ENCODE results near the gene CAPNS2.

The CAPNS2 gene

GRCh38 chr16:55575496-55575895 lies 9.0 kb downstream of the CAPNS2 start (continued):
- no peak for TF ChIP-seq POU6F1 (CRISPR knock-in tag; IDR thresholded peaks at IDR 0.05; ENCODE audit: borderline replicate concordance, low read depth)
- TF ChIP-seq, protein P1, sequence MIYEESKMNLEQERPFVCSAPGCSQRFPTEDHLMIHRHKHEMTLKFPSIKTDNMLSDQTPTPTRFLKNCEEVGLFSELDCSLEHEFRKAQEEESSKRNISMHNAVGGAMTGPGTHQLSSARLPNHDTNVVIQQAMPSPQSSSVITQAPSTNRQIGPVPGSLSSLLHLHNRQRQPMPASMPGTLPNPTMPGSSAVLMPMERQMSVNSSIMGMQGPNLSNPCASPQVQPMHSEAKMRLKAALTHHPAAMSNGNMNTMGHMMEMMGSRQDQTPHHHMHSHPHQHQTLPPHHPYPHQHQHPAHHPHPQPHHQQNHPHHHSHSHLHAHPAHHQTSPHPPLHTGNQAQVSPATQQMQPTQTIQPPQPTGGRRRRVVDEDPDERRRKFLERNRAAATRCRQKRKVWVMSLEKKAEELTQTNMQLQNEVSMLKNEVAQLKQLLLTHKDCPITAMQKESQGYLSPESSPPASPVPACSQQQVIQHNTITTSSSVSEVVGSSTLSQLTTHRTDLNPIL (CRISPR knock-in tag; IDR thresholded peaks at IDR 0.05; ENCODE audit: low read depth): no peak

GRCh38 chr16:55576384-55576783 lies 9.9 kb downstream of the CAPNS2 start:
- no peak for ATAC-seq
- TF ChIP-seq ZFP3 (CRISPR knock-in tag; IDR thresholded peaks at IDR 0.05) (no peak), TOX (CRISPR knock-in tag; IDR thresholded peaks at IDR 0.05; ENCODE audit: borderline replicate concordance) (no peak), ARNTL (CRISPR knock-in tag; IDR thresholded peaks at IDR 0.05; ENCODE audit: borderline replicate concordance, low read depth) (no peak), ZNF8 (CRISPR knock-in tag; IDR thresholded peaks at IDR 0.05) (no peak), BACH2 (CRISPR knock-in tag; IDR thresholded peaks at IDR 0.05; ENCODE audit: borderline replicate concordance) (no peak)
- TF ChIP-seq, protein P2, sequence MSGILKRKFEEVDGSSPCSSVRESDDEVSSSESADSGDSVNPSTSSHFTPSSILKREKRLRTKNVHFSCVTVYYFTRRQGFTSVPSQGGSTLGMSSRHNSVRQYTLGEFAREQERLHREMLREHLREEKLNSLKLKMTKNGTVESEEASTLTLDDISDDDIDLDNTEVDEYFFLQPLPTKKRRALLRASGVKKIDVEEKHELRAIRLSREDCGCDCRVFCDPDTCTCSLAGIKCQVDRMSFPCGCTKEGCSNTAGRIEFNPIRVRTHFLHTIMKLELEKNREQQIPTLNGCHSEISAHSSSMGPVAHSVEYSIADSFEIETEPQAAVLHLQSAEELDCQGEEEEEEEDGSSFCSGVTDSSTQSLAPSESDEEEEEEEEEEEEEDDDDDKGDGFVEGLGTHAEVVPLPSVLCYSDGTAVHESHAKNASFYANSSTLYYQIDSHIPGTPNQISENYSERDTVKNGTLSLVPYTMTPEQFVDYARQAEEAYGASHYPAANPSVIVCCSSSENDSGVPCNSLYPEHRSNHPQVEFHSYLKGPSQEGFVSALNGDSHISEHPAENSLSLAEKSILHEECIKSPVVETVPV (CRISPR knock-in tag; IDR thresholded peaks at IDR 0.05): no peak

- ATAC-seq: no peak
- TF ChIP-seq ZFP3 (CRISPR knock-in tag; IDR thresholded peaks at IDR 0.05) (no peak), ZNF8 (CRISPR knock-in tag; IDR thresholded peaks at IDR 0.05) (no peak), PPARA (CRISPR knock-in tag; IDR thresholded peaks at IDR 0.05; ENCODE audit: borderline replicate concordance) (no peak), TOX (CRISPR knock-in tag; IDR thresholded peaks at IDR 0.05; ENCODE audit: borderline replicate concordance) (no peak), ARNTL (CRISPR knock-in tag; IDR thresholded peaks at IDR 0.05; ENCODE audit: borderline replicate concordance, low read depth) (no peak), ZNF70 (CRISPR knock-in tag; IDR thresholded peaks at IDR 0.05) (no peak)
These were observed 11.4 kb downstream of the CAPNS2 start for GRCh38 chr16:55577887-55578286.

- TF ChIP-seq TSHZ2 (CRISPR knock-in tag; IDR thresholded peaks at IDR 0.05) (no peak), PPARA (CRISPR knock-in tag; IDR thresholded peaks at IDR 0.05; ENCODE audit: borderline replicate concordance) (no peak), ZFP3 (CRISPR knock-in tag; IDR thresholded peaks at IDR 0.05) (no peak), BACH2 (CRISPR knock-in tag; IDR thresholded peaks at IDR 0.05; ENCODE audit: borderline replicate concordance) (no peak), RARB (CRISPR knock-in tag; IDR thresholded peaks at IDR 0.05) (no peak), SNAI2 (CRISPR knock-in tag; IDR thresholded peaks at IDR 0.05) (no peak)
- ATAC-seq: no peak
These were observed 19.1 kb downstream of the CAPNS2 start for GRCh38 chr16:55585631-55586030.

DNA sequence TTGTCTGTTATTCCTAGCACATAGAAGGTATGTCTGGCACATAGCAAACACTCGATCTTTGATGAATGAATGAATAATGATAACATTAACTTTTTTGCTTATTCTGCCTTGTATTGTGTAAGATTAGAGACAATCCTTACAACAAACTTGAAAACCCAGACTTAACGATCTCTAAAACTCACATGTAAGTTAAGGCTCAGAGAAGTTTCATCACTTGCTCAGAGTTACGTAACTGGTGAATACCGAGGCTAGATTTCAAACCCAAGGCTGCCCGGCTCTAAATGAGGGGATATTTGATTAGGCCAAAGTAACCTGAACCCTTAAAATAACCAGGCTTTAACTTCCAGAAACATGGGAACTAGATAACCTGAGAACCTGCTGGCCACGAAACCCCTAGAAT lies 22.3 kb downstream of the CAPNS2 start:
- no peak for ATAC-seq
- TF ChIP-seq SNAI2 (CRISPR knock-in tag; IDR thresholded peaks at IDR 0.05) (no peak), ZNF565 (CRISPR knock-in tag; conservative IDR thresholded peaks at IDR 0.05; ENCODE audit: low read depth) (no peak), ZFP3 (CRISPR knock-in tag; IDR thresholded peaks at IDR 0.05) (no peak), ZC3H10 (CRISPR knock-in tag; IDR thresholded peaks at IDR 0.05) (no peak), BACH2 (CRISPR knock-in tag; IDR thresholded peaks at IDR 0.05; ENCODE audit: borderline replicate concordance) (no peak), TOX (CRISPR knock-in tag; IDR thresholded peaks at IDR 0.05; ENCODE audit: borderline replicate concordance) (no peak), CSDC2 (CRISPR knock-in tag; IDR thresholded peaks at IDR 0.05) (no peak), PPARA (CRISPR knock-in tag; IDR thresholded peaks at IDR 0.05; ENCODE audit: borderline replicate concordance) (no peak), TCF4 (CRISPR knock-in tag; IDR thresholded peaks at IDR 0.05; ENCODE audit: borderline replicate concordance) (no peak), ESRRG (CRISPR knock-in tag; IDR thresholded peaks at IDR 0.05) (no peak), POU6F1 (CRISPR knock-in tag; IDR thresholded peaks at IDR 0.05; ENCODE audit: borderline replicate concordance, low read depth) (no peak), RARB (CRISPR knock-in tag; IDR thresholded peaks at IDR 0.05) (no peak), ARNTL (CRISPR knock-in tag; IDR thresholded peaks at IDR 0.05; ENCODE audit: borderline replicate concordance, low read depth) (no peak), GLIS3 (CRISPR knock-in tag; IDR thresholded peaks at IDR 0.05) (no peak)
- TF ChIP-seq, protein P2 (CRISPR knock-in tag; IDR thresholded peaks at IDR 0.05): no peak

All from SK-N-SH treated with all-trans-retinoic acid at 6 μM for 48 hours (cell line).